Stimulated activated CD4-positive, alpha-beta T cell treated with anti-CD3 and anti-CD28 coated beads, TNF-alpha, amount 100 ng/mL, for 4 hours (primary cell): ENCODE measurements around the gene QSOX1.

Experiments used
- DNase-seq, 3 experiments: peaks; one replicate each; pipeline ENCODE4 v3.0.0-alpha.2; 2020; ENCODE audit warnings: low read depth in 3 of 3

QSOX1 gene

DNA sequence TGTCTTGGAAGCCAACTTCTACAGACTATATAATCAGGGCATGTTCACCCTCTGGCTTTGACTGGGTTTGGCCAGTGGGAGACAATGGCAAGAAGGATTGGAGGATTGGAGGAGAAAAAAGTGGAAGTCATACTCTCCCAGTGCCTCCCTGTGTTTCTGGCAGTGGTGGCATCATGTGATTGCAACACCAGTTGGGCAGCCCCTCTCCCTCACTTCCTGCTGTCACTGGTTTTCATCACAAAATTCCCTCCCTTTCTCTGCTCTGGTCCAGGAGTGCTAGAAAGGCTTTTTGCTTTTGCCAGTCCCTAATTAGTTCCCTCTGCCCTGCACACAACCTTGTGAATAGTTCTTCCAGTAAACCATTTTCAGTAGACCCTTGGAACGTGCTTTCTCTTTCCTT is 3.7 kb upstream of the QSOX1 start:
- DNase-seq, result no peak

DNA sequence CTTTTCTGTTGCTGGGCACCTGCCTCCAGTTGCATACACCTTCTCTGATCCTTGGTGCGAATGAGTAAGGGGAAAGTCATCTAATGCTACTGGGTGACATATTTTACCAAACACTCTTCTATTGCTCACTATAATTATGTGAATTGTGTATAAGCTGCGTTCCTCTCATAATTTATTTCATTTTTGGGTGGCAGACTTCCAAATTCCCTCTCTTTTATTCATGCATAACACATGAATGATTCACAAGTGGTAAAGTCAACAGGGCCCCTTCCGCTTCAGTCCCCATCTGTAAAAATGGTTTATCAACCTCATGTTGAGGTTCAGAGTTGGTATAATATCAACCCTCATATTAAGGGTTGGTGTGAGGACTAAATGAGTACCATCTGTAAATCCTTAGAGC is 3.2 kb upstream of the QSOX1 start:
- no peak for DNase-seq

DNA sequence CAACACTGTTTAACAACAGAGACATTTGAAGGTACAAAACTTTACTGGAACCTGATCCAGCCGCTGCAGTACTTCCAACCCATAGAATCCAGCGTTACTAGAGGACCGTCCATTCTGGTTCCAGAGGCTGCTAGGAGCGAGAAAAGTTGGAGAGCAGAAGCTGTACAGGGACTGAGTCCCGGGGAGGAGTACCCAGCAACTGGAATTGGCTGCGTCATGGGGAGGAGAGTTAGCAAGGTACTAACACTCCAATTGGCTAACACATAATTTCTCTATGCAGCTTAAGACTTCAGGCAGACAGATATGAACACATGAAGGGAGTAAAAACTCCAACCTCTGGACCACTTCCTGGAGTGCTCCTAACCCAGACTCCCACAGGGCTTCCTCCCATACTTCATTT is 2.1 kb upstream of the QSOX1 start:
- no peak for DNase-seq

DNA sequence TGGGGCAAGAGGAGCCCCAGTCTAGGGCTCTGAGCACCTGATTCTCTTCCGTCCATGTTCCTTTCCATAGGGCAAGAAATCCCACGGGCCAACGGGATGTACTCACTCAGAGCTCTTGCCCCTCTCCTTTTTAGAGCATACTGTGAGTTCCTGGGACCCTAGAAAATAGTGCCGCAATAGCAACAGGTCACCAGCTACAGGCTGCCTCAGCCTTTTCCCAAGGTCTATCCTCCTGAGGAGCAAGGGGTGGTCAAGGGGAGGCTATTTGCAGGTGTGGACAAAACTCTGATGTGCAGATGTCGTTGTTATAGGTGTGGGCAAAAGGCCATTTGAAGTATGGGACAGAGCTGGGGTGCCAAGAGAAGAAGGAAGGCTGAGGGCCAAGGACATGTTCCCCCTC is 1.6 kb upstream of the QSOX1 start:
- DNase-seq, result no peak

DNA sequence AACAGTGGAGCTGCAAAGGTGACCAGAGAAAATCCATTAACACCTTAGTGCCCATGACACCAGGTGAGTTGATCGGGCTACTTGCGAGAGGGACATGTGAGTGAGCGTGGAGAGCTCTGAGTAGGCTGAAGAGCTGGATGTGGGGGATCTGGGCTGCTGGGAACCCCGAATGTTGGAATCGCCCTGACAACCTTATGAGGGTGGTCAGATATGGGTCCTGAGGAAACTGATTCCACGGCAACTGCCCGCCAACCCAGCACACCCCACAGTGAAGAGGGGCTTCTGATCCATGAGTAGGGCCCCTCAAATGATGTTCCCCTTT is 705 bp upstream of the QSOX1 start:
- DNase-seq, result no peak

DNA sequence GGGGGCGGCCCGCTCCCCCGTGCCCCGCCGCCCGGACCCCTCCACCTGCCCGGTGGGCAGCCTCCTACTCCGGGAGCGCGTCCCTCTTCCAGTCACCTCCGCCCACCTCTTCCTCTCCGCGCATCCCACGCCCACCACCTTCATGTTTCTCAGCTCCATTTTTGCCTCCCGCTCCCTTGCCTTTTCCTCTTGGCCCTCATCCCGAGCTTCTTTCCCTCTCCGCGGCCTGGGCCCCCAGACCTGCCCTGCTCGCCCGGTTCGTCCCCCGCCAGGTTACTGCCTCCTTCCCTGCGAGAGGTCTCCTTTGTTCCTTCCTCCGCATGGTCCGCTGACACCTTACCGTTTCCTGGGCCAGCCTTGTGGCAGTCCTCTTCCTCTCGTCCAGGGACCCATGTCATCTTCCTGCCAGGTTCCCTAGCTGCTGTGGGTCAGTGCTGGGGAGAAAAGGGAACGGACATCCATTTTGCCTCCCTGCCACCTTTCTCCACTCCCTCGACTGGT is 563 bp downstream of the QSOX1 start:
- peak in 2 of 3 experiments; percentile 18 to 26 for DNase-seq

DNA sequence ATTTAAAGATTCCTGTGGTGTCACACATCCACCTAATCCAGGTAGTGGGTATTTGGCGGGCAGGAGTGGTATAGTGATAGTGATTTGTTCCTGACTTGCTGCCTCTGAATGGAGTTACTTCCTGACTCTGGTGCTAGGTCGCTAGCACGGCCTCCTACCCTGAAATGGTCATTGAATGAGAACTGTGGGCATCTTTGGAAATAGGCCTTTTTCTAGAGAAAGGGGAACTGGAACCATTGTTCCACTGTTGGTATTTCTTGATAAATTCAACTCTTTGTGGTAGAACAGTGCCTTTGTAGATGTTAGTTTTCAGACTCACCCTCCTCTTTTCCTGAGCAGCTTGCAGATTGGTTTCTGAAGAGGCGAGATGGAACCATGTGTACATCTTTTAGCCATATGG is 1.5 kb downstream of the QSOX1 start:
- DNase-seq, result no peak

DNA sequence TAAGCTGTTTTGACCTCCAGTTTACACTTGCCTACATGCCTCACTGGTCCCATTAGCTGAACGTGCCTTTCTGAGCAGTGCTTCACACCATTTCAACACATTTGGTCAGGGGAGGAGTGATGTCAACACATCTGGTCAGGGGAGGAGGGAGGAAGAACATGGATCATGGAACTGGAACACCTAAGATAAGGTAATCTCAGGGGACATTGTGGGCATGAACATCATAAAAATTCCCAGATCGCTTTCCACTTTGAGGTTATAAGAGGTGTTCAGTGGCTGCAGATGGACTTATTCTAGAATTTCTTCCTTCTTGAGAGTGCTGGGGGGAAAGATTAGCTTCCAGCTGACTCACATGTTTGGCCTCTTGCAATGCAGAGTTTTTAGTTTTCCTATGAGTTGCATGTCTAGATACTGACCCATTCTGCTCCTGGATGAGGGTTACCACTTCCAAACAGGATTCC is 2.0 kb downstream of the QSOX1 start:
- DNase-seq, result no peak

DNA sequence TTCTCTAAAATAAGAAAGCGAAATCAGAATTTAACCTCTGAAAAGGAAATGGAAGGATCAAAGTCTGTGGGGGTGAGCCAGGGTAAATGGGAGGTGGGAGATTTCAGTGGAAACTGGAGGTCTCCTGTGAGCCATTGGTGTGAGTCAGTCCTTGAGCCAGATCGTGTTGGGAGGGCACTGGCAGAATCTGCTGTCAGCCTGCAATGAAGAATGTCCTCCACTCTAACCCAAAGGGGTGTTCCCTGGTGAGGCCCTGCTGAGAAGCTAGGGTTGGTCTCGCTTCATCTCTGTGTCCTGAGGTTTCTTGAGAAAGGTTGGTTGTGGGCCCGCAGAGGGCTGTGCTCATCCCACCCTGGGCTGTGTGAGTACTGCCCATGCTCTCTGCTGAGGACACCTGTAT is 2.4 kb downstream of the QSOX1 start:
- DNase-seq, result no peak

DNA sequence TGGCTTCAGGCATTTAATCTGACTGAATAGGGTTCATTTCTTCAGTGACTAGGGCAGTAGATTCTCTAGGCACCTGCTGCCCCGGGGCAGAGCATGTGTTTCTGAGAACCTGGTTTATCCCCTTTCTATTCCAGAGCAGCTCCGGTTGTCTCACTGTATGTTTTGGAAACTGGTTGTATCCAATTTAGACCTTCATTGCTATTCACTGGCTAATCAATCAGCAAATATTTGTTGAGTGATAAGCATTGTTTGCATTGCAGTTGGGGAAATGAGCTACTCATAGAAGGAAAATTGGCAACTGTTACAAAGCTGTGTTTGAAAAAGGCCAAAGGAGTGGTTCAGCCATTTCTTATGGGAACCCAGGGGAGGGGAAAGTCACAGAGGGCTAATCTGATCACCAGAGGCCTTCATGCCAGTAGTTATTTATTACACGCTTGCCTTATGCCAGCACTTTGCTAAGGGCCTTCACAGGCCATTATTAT is 2.9 kb downstream of the QSOX1 start:
- DNase-seq, result no peak

DNA sequence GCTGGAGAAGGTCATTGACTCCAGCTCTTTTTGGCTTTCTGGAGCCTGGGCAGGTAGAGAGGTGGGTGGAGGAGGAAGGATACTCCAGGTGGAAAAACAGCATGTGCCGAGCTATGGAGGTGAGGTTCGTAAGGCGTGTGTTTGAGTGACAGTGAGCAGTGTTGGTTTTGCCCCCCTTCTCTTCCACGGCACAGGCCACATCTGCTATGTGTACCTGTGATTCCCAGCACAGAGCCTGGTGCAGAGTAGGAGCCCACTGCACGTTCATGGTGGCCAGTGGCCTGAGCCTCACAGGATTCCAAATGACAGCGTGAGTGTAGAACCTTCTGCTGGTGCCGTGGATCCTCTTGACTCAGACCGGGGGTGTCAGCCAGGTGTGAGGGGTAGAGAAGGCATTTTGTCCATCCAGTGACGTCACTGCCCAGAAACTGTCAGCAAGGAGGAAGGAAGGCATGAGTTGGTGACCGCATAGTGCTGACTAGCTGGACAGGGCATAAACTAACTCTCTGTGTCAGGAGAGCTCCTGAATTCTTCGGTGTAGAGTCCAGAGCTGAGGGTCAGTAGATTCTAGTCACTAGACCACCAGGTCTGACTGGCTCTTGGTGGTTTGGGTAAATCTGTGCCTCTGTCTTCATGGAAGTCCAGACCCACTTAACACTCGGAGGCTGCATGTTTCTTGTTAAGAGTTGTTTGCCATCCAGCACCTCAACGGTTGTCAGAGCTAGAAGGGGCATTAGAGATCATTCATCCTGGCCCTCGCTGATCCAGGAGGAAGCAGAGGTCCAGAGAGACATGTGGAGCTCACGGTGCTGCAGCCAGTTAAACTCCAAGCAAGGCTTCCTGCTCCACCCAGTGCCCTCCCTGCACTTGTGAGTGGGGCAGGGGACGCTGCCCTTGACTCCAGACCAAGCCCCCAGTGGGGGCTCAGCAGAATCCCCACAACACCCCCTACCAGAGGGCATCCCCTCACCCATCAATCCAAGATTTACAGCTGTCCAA is 3.8 kb downstream of the QSOX1 start:
- no peak for DNase-seq

DNA sequence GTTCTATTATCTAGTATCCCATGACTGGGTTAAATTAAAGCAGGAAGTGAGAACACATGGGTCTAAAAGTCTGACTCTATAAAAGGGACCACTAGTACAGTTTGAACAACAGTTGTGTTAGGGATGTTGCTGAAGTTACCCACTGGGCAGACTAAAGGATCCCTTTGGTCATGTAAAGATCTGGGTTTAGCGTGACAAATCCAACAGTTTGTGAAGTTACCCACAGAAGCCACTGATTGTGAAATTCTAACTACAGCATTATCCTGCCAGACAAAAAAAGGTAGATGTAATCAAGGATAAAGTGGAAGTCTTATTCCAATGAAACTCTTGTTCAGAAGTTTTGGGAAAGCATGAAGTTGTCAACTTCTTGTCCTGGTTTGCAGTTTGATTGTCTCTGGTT is 5.7 kb downstream of the QSOX1 start:
- DNase-seq, result no peak

DNA sequence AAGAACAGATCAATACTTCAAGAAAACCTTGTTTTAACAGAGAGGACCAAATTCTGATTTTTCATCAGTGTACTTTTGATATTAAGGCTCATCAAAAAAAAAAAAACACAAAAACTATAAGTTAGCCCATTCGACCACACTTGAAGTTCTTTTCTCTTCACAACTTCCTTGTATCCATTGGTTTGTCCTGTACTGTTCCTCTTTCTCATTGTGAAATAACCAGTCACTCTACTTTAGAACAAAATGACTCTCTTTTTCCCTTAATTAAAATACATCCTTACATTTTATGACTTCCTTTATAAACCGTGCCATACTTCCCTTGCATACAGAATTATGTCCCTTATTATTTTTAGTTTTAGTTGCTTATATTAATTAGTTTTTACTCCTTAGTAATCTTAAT is 8.4 kb downstream of the QSOX1 start:
- no peak for DNase-seq

DNA sequence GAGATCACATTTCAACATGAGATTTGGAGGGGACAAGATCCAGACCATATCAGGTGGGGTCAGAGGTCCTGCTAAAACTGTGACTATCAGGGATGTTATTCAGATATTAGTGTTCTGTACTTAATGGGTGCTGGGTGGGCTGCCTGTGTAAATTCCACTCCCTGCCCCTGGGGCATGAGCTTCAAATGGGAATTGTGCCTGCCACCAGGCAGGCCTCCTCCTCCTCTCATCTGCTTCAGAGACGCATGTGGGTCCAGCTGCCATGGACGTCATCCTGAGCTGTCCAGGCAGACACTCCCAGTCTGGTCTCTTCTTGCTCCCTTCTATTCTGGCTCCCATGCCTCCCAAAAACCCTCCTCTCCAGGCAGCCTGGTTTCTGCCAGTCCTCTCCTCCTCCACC is 10.4 kb downstream of the QSOX1 start:
- DNase-seq, result no peak

DNA sequence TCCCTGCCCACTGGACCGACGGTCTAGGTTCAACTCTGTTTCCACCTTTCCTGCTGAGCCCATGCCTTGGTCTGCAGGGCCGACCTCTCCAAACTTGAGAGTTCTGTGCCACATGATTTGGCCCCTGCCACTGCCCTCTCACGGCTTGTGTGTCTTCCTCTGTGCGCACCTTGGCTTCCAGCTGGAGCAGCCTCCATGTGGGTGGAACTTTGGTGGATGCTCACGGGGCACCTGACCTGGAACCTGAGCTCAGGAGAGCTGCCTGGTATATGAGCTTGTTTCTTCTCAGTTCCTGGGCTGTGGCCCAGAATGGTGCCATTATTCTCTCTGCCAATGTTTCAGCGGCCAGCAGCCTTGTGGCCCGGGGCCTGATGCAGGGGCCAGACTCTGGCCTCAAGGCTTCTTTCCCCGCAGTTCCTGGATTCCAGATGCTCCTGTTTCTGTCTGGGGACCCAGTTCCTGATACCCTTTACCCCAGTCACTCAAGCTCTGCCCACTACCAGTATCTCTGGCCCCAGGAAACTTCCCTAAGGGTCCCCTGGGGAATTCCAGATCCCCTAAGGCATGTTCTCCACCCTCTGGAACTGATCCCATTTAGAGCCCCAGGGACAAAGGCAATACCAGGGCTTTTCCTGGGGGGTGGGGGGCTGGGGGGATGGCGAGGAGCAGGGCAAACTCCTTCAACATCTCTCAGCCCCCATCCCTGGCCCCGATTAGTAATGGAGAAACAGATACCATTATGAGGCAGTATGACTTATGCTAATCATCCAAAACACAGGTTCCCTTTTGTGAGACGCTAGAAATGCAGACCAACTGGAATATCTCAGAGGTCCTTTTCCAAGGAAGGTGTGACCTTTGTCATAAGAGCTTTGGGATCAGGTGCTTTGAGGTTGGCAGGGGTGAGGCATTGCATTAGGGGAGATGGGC is 11.1 kb downstream of the QSOX1 start:
- DNase-seq, result no peak

DNA sequence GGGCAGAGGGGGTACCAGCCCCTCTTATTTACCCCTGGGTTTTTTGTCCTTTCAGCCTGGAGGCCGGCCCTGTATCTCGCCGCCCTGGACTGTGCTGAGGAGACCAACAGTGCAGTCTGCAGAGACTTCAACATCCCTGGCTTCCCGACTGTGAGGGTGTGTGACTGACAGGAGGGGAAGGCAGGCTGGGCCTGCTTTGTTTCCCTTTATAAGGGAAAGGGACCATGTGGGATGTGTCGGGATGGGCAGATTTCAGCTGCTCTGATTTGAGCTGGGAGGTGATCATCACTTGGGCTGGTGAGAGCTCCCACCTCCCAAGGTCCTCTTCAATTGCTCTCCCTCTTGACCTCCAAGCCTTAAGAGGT is 11.7 kb downstream of the QSOX1 start:
- DNase-seq, result no peak

DNA sequence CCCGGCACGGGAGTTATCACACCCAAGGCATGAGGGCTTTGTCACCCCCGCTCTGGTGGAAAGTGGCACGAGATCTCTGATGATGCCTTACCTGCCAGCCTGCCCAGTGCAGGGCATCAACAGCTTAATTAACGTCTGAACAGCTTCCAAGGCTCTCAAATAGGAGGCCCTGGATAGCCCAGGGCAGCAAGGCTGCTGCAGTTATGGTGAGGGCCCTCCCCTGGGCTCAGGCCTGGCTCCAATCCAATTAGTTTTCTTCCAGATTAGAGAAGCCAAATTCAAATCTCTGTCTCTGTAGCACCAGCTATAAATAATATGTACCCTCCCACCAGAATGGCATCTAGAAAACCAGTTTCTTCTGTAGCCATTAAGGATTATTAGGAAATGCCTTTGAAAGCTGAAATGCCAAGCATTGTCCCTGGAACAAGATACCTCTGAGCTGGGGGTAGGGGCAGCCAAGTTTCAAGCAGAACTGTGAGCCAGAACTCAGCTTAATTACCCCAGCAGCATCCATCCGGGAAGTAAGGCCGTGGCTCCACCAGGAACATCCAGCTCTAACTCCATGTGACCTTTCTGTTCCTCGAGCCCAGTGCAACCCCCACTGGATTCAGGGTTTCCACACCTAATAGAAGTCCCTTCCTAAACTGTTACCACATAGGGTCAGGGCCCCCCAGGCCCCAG is 12.5 kb downstream of the QSOX1 start:
- DNase-seq, result no peak

DNA sequence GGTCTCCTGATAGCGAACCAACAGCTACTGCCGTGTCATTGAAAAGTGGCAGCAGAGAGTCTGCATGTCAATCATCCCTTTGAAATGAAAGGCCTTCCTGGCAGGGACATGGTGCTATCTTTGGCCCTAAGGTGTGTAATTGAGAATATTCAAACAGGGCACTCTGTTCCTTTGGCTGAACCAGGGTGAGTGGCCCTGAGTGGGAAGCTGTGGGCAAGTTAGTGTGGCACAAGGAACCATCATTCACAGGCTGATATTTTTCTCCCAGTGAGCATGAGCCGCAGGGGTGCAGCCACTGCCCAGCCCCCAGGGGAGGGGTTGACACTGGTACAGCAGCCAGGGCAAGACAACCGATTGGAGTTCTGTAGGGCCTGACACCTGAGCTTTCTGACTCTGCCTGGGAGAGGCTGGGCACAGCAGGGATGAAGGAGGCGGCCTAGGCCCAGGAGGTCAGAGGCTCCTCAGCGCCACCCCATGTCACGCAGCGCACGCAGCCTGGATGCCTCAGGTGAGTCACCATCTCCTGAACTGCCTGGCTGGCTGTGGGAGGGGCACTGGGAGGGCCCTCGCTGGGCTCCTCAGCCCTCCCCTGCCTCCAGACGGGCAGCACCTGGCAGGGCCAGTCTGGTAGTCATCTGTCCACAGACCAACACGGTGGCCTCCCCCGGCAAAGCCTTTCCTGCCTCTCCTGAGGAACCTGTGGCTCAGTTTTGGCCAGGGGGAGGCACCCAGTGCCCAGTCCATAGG is 13.2 kb downstream of the QSOX1 start:
- no peak for DNase-seq

DNA sequence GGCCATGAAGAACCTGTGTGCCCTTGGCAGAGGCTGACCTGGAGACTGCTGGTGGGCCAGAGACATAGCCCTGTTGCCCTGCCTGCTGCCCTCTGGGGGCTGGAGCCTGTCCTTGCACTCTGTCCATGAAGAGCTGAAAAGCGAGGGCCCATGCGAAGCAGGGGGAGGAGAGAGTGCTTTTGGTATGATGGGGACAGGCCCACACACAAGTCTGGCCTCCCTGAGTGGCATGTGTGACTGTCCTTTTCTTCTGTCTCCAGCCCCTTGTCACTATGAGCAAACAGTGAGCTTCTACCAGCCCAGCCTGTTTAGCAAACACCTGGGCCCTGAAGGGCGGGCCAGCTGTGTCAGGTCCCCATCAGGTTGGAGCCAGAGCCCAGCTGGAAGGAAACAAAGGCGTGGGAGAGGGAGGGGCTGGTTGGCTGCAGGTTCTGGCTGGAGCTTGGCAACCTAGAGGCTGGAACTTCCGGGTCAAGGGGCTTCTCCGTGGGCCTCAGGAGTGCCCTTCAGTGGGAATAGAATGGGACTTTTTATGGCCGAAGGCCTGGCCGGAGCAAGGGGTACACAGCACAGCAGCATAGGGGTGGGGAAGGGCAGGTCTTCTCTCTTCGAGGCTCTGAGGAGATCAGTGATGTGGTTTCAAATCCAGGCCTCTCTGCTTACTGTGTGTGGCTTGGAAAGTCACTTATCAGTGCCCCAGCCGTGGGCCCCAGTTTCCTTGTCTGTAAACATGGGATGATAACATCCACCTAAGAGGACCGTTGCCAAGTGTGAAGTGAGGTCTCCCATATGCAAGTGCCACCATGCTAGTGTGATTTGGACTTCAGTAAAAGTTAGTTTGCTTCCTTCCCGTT is 14.3 kb downstream of the QSOX1 start:
- no peak for DNase-seq

DNA sequence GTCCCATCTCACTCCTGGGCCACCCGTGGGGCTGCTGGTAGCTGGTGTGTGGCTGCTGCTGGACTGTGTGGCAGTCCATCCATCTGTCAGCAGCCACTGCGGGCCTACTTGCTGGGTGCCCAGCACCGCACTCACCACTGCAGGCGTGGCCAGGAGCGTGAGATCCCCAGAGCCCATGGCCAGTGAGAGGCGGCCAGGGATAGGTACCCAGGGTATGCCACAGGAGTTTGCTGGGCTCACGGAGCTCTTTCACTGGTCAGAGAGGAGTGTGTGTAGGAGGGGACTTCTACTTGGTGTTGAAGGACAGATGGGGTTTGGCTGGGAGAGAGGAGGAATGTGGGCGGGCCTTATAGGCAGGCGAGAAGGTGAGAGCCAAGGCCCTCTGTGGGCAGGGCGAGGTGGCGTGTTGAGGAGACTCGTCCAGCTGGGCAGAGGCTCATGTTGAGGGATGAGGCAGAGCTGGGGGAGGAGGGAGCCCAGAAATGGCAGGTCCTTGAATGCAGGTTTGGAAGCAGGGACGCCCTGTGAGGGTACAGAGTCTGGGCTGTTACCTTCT is 15.0 kb downstream of the QSOX1 start:
- DNase-seq, result no peak
